Vagina (tissue), 2 donors: ENCODE measurements around the gene ZNF775. TPM values are rescaled to one million over a fixed set of nuclear protein-coding genes. Genes with fewer than 3 reads are reported as not detected.

Experiments used
- DNase-seq, 2 donors: peaks; one replicate each; pipeline ENCODE4 v3.0.0-alpha.2; 2017; ENCODE audit errors: extremely low spot score in 2 of 2
- H3K27ac ChIP-seq: fragments of 200-600 bp; sonication (generic); one replicate; pipeline ENCODE4 v1.5.1; 2019
- H3K27me3 ChIP-seq: fragments of 200-600 bp; sonication (generic); one replicate; pipeline ENCODE4 v1.5.1; 2019
- H3K36me3 ChIP-seq, 2 donors: fragments of 200-600 bp; sonication (generic); one replicate each; pipeline ENCODE4 v1.5.1; 2017 to 2019
- H3K4me1 ChIP-seq: fragments of 200-600 bp; sonication (generic); one replicate; pipeline ENCODE4 v1.5.1; 2019
- H3K4me3 ChIP-seq, 2 donors: fragments of 200-600 bp; sonication (generic); 1 replicate in 1 of 2; 2 replicates in 1 of 2; pipeline ENCODE4 v1.5.1; 2016 to 2019
- H3K9me3 ChIP-seq: fragments of 200-600 bp; sonication (generic); one replicate; pipeline ENCODE4 v1.5.1; 2019
- POLR2A ChIP-seq, 2 donors: fragments of 450-650 bp; IDR thresholded peaks; one replicate each; pipeline ENCODE4 v1.6.1; 2017; ENCODE audit warnings: antibody characterized with exemption in 2 of 2, mild to moderate bottlenecking in 2 of 2, moderate library complexity in 2 of 2
- POLR2AphosphoS5 ChIP-seq, 2 donors: sonication (generic); formaldehyde crosslinking; IDR thresholded peaks; one replicate each; pipeline ENCODE4 v1.9.0; 2017; ENCODE audit warnings: antibody characterized with exemption in 2 of 2, mild to moderate bottlenecking in 2 of 2, low read depth in 1 of 2; ENCODE audit not compliant: insufficient read depth in 1 of 2
- intact Hi-C: fragments of 100-400 bp; cut with DNase I; formaldehyde crosslinking; loops from one replicate; pipeline ENCODE4 v1.15.1; 2023
- total RNA-seq: library from RNA; depleted of rRNA; stranded (reverse); fragments of >200 nt; gene quantifications from one replicate; pipeline ENCODE4 v1.2.3, GENCODE V29; 2016
- TF ChIP-seq, protein P1 (sequence below), 3 experiments: fragments of 450-650 bp in 2 of 3; fragments of 200-600 bp in 1 of 3; sonication (generic) in 1 of 3; IDR thresholded peaks; one replicate each; pipeline ENCODE4 v1.5.1; 2017 to 2019; ENCODE audit warnings: antibody characterized with exemption in 3 of 3, mild to moderate bottlenecking in 2 of 3, moderate library complexity in 2 of 3

ZNF775 gene
- total RNA-seq, 1 donor from 2014 or later: 4.4 TPM

DNA sequence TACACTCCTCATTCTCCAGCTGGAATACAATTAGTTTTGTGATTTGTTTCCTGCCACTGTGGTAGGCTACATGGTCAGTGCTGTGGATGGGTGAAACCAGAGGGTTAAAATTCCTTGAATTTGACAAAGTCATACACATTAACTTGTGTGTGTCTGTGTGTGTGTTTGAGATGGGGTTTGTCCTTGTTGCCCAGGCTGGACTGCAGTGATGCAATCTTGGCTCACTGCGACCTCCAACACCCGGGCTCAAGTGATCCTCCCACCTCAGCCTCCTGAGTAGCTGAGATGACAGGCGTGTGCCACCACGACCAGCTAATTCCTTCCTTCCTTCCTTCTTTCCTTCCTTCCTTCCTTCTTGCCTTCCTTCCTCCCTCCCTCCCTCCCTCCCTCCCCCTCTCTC, 46.5 kb downstream of the ZNF775 start:
- H3K36me3 ChIP-seq: no peaks in the 10 kb centered on the region
- no peak for DNase-seq
- H3K9me3 ChIP-seq: no peaks in the 10 kb centered on the region
- intact Hi-C loops: no loop called here
- peaks cover 9% of the 10 kb centered on the region for H3K4me1 ChIP-seq
- TF ChIP-seq POLR2A (IDR thresholded peaks at IDR 0.05) (no peak), POLR2AphosphoS5 (IDR thresholded peaks at IDR 0.05; ENCODE audit: insufficient read depth in 1 of 2, low read depth in 1 of 2) (no peak)
- TF ChIP-seq, protein P1, sequence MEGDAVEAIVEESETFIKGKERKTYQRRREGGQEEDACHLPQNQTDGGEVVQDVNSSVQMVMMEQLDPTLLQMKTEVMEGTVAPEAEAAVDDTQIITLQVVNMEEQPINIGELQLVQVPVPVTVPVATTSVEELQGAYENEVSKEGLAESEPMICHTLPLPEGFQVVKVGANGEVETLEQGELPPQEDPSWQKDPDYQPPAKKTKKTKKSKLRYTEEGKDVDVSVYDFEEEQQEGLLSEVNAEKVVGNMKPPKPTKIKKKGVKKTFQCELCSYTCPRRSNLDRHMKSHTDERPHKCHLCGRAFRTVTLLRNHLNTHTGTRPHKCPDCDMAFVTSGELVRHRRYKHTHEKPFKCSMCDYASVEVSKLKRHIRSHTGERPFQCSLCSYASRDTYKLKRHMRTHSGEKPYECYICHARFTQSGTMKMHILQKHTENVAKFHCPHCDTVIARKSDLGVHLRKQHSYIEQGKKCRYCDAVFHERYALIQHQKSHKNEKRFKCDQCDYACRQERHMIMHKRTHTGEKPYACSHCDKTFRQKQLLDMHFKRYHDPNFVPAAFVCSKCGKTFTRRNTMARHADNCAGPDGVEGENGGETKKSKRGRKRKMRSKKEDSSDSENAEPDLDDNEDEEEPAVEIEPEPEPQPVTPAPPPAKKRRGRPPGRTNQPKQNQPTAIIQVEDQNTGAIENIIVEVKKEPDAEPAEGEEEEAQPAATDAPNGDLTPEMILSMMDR (IDR thresholded peaks at IDR 0.05): no peak
- no peak overlapping the region for H3K27ac ChIP-seq
- no peaks in the 10 kb centered on the region for H3K27me3 ChIP-seq
- no peak overlapping the region for H3K4me3 ChIP-seq

DNA sequence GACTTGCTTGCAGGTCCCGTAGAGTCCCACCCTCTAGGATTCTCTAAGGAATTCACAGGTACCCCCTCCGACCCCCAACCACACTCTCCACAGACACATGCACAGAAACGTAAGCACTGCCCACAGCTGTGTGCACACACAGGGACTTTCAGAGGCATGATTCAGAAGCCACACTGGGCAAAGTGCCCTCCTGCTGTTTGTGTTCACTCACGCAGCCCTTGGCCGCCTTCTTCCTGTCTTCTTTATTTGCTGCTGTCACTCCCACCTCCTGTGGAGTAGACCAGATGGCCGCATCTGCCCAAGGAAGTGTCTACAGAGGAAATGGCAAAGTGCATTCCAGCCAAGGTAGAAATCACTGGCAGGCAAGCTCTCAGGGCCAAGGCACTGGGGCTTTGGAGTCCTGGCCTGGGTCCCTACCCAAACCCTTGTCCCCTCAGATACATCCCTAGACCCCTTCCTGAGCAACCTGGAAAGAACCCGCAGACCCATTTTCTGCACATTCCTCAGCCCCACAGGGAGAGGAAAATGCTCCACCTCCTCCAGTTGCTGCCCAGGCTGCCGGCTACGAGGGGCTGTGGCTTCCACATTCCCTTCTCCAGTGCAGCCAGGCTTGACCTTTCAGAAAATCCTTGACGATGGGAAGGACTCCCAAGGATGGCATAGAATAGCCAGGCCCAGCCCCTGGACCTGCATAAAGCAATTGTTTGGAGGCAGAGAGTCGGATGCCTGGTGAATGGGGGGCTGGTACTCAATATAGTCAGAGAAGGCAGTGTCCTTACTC, 49.7 kb downstream of the ZNF775 start:
- intact Hi-C loops: no loop called here
- no peaks in the 10 kb centered on the region for H3K9me3 ChIP-seq
- DNase-seq: peak in 1 of 2 donors; percentile 79
- H3K4me3 ChIP-seq: no peak overlapping the region
- TF ChIP-seq POLR2AphosphoS5 (IDR thresholded peaks at IDR 0.05; ENCODE audit: insufficient read depth in 1 of 2, low read depth in 1 of 2) (no peak), POLR2A (IDR thresholded peaks at IDR 0.05) (no peak)
- TF ChIP-seq, protein P1 (IDR thresholded peaks at IDR 0.05): no peak
- H3K36me3 ChIP-seq: no peaks in the 10 kb centered on the region
- peaks cover 9% of the 10 kb centered on the region for H3K4me1 ChIP-seq
- H3K27me3 ChIP-seq: no peaks in the 10 kb centered on the region
- H3K27ac ChIP-seq: no peak overlapping the region

DNA sequence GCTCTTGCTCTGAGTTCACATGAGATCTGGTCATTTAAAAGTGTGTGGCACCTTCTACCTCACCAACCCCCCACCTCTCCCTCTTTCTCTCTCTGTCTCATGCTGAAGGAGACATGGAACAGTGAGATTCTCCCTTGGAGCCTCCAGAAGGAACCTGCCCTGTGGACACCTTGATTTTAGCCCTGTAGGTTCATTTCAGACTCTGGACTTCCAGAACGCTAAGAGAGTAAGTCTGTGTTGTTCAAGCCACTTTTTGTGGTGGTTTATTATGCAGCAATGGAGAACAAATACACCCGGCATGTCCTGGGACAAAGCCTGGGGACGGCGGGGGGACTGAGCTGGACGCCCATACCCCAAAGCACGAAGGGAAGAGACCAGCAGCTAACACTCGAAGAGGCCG, 50.6 kb downstream of the ZNF775 start:
- Histone ChIP-seq H3K4me1 (peaks cover 9% of the 10 kb centered on the region), H3K9me3 (no peaks in the 10 kb centered on the region), H3K4me3 (no peak overlapping the region), H3K36me3 (no peaks in the 10 kb centered on the region), H3K27ac (no peak overlapping the region), H3K27me3 (no peaks in the 10 kb centered on the region)
- peak in 1 of 2 donors; percentile 52 for DNase-seq
- no peak for TF ChIP-seq POLR2A (IDR thresholded peaks at IDR 0.05)
- no peak for TF ChIP-seq POLR2AphosphoS5 (IDR thresholded peaks at IDR 0.05; ENCODE audit: insufficient read depth in 1 of 2, low read depth in 1 of 2)
- TF ChIP-seq, protein P1 (IDR thresholded peaks at IDR 0.05): no peak
- intact Hi-C loops: no loop called here

DNA sequence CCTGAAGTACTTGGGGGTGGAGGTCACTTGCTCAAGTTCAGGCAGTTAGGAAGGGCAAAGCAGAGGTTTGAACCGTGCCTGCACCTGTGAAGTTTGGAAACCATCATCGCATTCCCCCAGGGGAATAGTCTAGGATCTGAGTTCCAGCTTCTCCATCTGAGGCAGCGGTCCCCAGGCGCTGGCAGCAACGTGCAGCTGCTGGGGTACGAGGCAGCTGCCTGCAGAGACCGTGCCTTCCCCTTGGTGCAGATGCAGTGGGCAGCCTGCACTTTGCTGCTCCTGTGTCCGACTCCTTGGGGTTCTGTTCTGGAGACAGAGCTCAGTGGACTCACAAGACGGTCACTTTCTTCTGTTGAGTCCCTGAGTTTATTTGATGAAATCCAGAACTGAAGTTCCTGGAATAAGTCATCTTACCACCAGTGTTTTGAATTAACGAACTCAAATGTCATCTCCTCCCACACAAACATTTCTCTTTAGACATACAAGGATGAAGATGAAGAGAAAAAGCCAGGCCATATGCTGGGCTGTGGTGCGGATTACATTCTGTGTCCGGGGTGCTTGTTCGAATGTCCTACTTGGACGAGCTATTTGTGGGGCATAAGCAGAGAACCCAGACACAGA, 51.4 kb downstream of the ZNF775 start:
- H3K27ac ChIP-seq: no peak overlapping the region
- H3K9me3 ChIP-seq: no peaks in the 10 kb centered on the region
- peak; percentile 16 to 65 for DNase-seq
- TF ChIP-seq, protein P1 (IDR thresholded peaks at IDR 0.05): no peak
- TF ChIP-seq POLR2AphosphoS5 (IDR thresholded peaks at IDR 0.05; ENCODE audit: insufficient read depth in 1 of 2, low read depth in 1 of 2) (no peak), POLR2A (IDR thresholded peaks at IDR 0.05) (no peak)
- intact Hi-C loops: no loop called here
- H3K36me3 ChIP-seq: no peaks in the 10 kb centered on the region
- no peaks in the 10 kb centered on the region for H3K27me3 ChIP-seq
- no peak overlapping the region for H3K4me3 ChIP-seq
- H3K4me1 ChIP-seq: peaks cover 9% of the 10 kb centered on the region
